Mammary epithelial cell (primary cell): ENCODE results near the gene YTHDF1.

Experiments used
- CTCF ChIP-seq, 2 donors: IDR thresholded peaks in 1 of 2; conservative IDR thresholded peaks in 1 of 2; 2 replicates each; pipeline ENCODE4 v1.5.1; 2011 to 2012; ENCODE audit warnings: inconsistent platforms in 2 of 2, low read length in 2 of 2, mild to moderate bottlenecking in 2 of 2, control low read depth in 1 of 2, low read depth in 1 of 2; ENCODE audit not compliant: insufficient read depth in 1 of 2; ENCODE audit errors: extremely low read depth in 1 of 2
- EZH2 ChIP-seq: IDR thresholded peaks from 2 replicates; pipeline ENCODE4 v1.6.1; 2012; ENCODE audit warnings: low read length, inconsistent platforms, borderline replicate concordance

- TF ChIP-seq CTCF (conservative IDR thresholded peaks at IDR 0.05 in 1 of 2, IDR thresholded peaks at IDR 0.05 in 1 of 2; ENCODE audit: extremely low read depth in 1 of 2, insufficient read depth in 1 of 2, low read depth in 1 of 2, low read length in 2 of 2) = no peak
- no peak for TF ChIP-seq EZH2
Measured at GRCh38 chr20:63158845-63159244, 57.1 kb downstream of the YTHDF1 start.
